PFSK-1 (cell line): ENCODE results near the gene CREB3L1.

ENCODE experiments used
- FOXP2 ChIP-seq: optimal IDR thresholded peaks from 2 replicates; pipeline ENCODE3; 2011; ENCODE audit warnings: borderline replicate concordance, control low read depth, inconsistent platforms; ENCODE audit not compliant: insufficient read depth; ENCODE audit errors: extremely low read length, extremely low read depth
- POLR2AphosphoS5 ChIP-seq: IDR thresholded peaks from 2 replicates; pipeline ENCODE4 v1.6.1; 2012; ENCODE audit warnings: low read depth, mild to moderate bottlenecking, control low read depth, low read length, moderate library complexity
- REST ChIP-seq, 2 experiments: IDR thresholded peaks; 2 replicates each; pipeline versions ENCODE4 v1.6.1 to v1.8.0; 2011 to 2012; ENCODE audit warnings: low read depth in 2 of 2, low read length in 2 of 2, control low read depth in 1 of 2, inconsistent platforms in 1 of 2, mild to moderate bottlenecking in 1 of 2, moderate library complexity in 1 of 2; ENCODE audit not compliant: insufficient read depth in 1 of 2
- SIN3A ChIP-seq: IDR thresholded peaks from 2 replicates; pipeline ENCODE4 v1.6.1; 2012; ENCODE audit warnings: mild to moderate bottlenecking, low read length, moderate library complexity, borderline replicate concordance; ENCODE audit not compliant: insufficient read depth
- TAF1 ChIP-seq: IDR thresholded peaks from 2 replicates; pipeline ENCODE4 v1.6.1; 2012; ENCODE audit warnings: low read length, control low read depth, borderline replicate concordance; ENCODE audit not compliant: insufficient read depth

Gene CREB3L1

GRCh38 chr11:46270684-46271083 is 6.8 kb upstream of the CREB3L1 start:
- TF ChIP-seq POLR2AphosphoS5 (no peak), TAF1 (no peak), SIN3A (no peak)

- no peak for TF ChIP-seq SIN3A
- TF ChIP-seq FOXP2 = no peak
- TF ChIP-seq TAF1 = no peak
- no peak for TF ChIP-seq POLR2AphosphoS5
- no peak for TF ChIP-seq REST (IDR thresholded peaks at IDR 0.05; ENCODE audit: insufficient read depth in 1 of 2, low read depth in 2 of 2, low read length in 2 of 2)
Observed at GRCh38 chr11:46271407-46271806, 6.1 kb upstream of the CREB3L1 start.

GRCh38 chr11:46271875-46272815 is 5.3 kb upstream of the CREB3L1 start:
- no peak for TF ChIP-seq SIN3A
- no peak for TF ChIP-seq FOXP2
- no peak for TF ChIP-seq REST (IDR thresholded peaks at IDR 0.05; ENCODE audit: insufficient read depth in 1 of 2, low read depth in 2 of 2, low read length in 2 of 2)
- TF ChIP-seq POLR2AphosphoS5 = no peak
- no peak for TF ChIP-seq TAF1

GRCh38 chr11:46272816-46273427 is 4.5 kb upstream of the CREB3L1 start:
- TF ChIP-seq SIN3A (no peak), FOXP2 (no peak), POLR2AphosphoS5 (no peak), REST (IDR thresholded peaks at IDR 0.05; ENCODE audit: insufficient read depth in 1 of 2, low read depth in 2 of 2, low read length in 2 of 2) (no peak), TAF1 (no peak)

DNA sequence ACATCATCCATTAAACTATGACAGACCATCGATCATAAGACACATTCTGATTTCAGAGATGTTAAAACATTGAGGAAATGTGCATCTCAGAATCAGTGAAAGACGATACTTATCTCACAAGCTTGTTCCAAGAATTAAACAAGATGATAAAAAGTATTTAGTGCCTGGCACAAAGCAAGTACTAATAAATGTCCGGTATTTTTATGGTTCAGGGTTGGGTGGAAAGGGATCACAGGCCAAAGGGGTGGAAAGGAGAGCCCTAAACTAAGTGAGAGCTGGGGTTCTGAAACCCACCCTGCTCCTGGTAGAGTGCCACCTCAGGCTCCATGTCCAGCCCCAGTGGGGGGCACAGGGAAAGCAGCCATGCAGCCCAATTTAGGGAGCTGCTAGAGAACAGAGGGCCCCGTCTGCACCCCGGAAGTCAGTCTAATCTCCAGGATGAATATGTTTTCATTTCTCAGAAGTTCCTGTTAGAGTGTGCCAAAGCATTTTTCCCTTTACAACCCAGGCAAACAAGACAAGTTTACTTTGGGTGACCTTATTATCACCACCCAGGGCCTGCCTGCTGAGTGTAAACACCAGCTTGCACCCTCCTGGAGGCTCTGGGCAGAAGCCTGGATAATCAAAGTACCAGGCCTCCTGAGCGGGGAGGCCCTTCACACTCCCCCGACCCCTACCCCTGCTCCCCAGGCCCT is 3.8 kb upstream of the CREB3L1 start:
- TF ChIP-seq REST (IDR thresholded peaks at IDR 0.05; ENCODE audit: insufficient read depth in 1 of 2, low read depth in 2 of 2, low read length in 2 of 2) = no peak
- no peak for TF ChIP-seq FOXP2
- no peak for TF ChIP-seq TAF1
